H1 (cell line): ENCODE results near the gene NELFB. TPM values are rescaled to one million over a fixed set of nuclear protein-coding genes. Genes with fewer than 3 reads are reported as not detected.

Source experiments
- CTCF ChIA-PET: fragments of 300-600 bp; sonication (Branson Sonifier 250); formaldehyde crosslinking; loops from one replicate; lab custom pipeline; 2021; ENCODE audit not compliant: partially characterized antibody; lab: Charles Lee
- POLR2A ChIA-PET: fragments of 300-600 bp; sonication (Branson Sonifier 250); formaldehyde crosslinking; loops from one replicate; lab custom pipeline; 2021; ENCODE audit warnings: inconsistent platforms; ENCODE audit not compliant: partially characterized antibody; lab: Charles Lee
- DNase-seq, 2 experiments: peaks; one replicate each; pipeline versions ENCODE4 v3.0.0 to v3.0.0-alpha.2; 2010 to 2022; ENCODE audit warnings: low spot score in 2 of 2, low read depth in 1 of 2, mixed read lengths in 1 of 2
- FAIRE-seq: peaks from 2 replicates; lab custom pipeline; 2011; peaks lifted over from hg19 to GRCh38; lab: Jason Lieb, UNC
- H2AFZ ChIP-seq: 2 replicates; pipeline ENCODE4 v1.8.1; 2012; ENCODE audit warnings: low read length, inconsistent platforms
- H2AK5ac ChIP-seq: 2 replicates; pipeline ENCODE4 v1.6.1; 2013; ENCODE audit warnings: low read depth, low read length
- H2BK120ac ChIP-seq: replicated peaks from 2 replicates; pipeline ENCODE3; 2013; ENCODE audit warnings: low read depth, low read length, inconsistent platforms
- H2BK12ac ChIP-seq: 2 replicates; pipeline ENCODE4 v1.6.1; 2013; ENCODE audit warnings: low read depth, low read length
- H2BK15ac ChIP-seq: 2 replicates; pipeline ENCODE4 v1.6.1; 2013; ENCODE audit warnings: low read length
- H2BK20ac ChIP-seq: 2 replicates; pipeline ENCODE4 v1.6.1; 2013; ENCODE audit warnings: low read length
- H2BK5ac ChIP-seq: 2 replicates; pipeline ENCODE4 v1.6.1; 2013; ENCODE audit warnings: low read depth, low read length
- H3K14ac ChIP-seq: 2 replicates; pipeline ENCODE4 v1.6.1; 2013; ENCODE audit warnings: inconsistent platforms; ENCODE audit not compliant: insufficient read length
- H3K18ac ChIP-seq: 2 replicates; pipeline ENCODE4 v1.6.1; 2013; ENCODE audit warnings: low read length; ENCODE audit errors: extremely low read depth
- H3K23ac ChIP-seq: 2 replicates; pipeline ENCODE4 v1.6.1; 2013; ENCODE audit warnings: inconsistent platforms; ENCODE audit not compliant: insufficient read length
- H3K23me2 ChIP-seq: 2 replicates; pipeline ENCODE4 v1.6.1; 2013; ENCODE audit warnings: low read depth, low read length
- H3K27ac ChIP-seq: 2 replicates; pipeline ENCODE4 v1.6.1; 2011; ENCODE audit warnings: low read depth, low read length, inconsistent platforms
- H3K27me3 ChIP-seq, 4 experiments: replicated peaks in 1 of 4; 1 replicate in 1 of 4; 2 replicates in 3 of 4; pipeline versions ENCODE4 v1.6.1 to v1.8.1; 2011 to 2013; ENCODE audit warnings: low read length in 3 of 4, mild to moderate bottlenecking in 3 of 4, inconsistent platforms in 2 of 4, mixed read lengths in 2 of 4, moderate library complexity in 1 of 4; ENCODE audit not compliant: control insufficient read depth in 3 of 4, insufficient read depth in 3 of 4; ENCODE audit errors: extremely low read depth in 1 of 4
- H3K36me3 ChIP-seq, 4 experiments: 2 replicates each; pipeline versions ENCODE4 v1.6.1 to v1.8.1; 2011 to 2013; ENCODE audit warnings: mild to moderate bottlenecking in 4 of 4, low read length in 3 of 4, moderate library complexity in 2 of 4, control low read depth in 1 of 4, inconsistent platforms in 1 of 4; ENCODE audit not compliant: insufficient read depth in 4 of 4, control insufficient read depth in 2 of 4
- H3K4ac ChIP-seq: replicated peaks from 2 replicates; pipeline ENCODE3; 2013; ENCODE audit warnings: low read length, low read depth, mixed read lengths, inconsistent platforms; ENCODE audit not compliant: insufficient read length
- H3K4me1 ChIP-seq, 4 experiments: replicated peaks in 1 of 4; 1 replicate in 1 of 4; 2 replicates in 3 of 4; pipeline versions ENCODE4 v1.6.1 to v1.8.1; 2011 to 2013; ENCODE audit warnings: low read length in 3 of 4, inconsistent platforms in 2 of 4, mixed read lengths in 1 of 4; ENCODE audit not compliant: insufficient read depth in 4 of 4, control insufficient read depth in 3 of 4
- H3K4me2 ChIP-seq, 2 experiments: 2 replicates each; pipeline versions ENCODE4 v1.6.1 to v1.8.1; 2011 to 2013; ENCODE audit warnings: low read depth in 2 of 2, low read length in 2 of 2, control low read depth in 1 of 2, inconsistent platforms in 1 of 2, mild to moderate bottlenecking in 1 of 2; ENCODE audit not compliant: insufficient read depth in 1 of 2
- H3K4me3 ChIP-seq, 4 experiments: fragments of 200-600, 300-600 bp in 1 of 4; sonication (generic), shearing (Covaris generic), sonication (Bioruptor Twin) in 1 of 4; 2 replicates each; pipeline versions ENCODE4 v1.5.1 to v1.8.1; 2011 to 2016; ENCODE audit warnings: low read length in 4 of 4, low read depth in 3 of 4, control low read depth in 2 of 4, inconsistent platforms in 2 of 4, mild to moderate bottlenecking in 2 of 4, mixed read lengths in 1 of 4, moderate library complexity in 1 of 4; ENCODE audit not compliant: insufficient read depth in 2 of 4; ENCODE audit errors: extremely low read depth in 1 of 4
- H3K56ac ChIP-seq: replicated peaks from 2 replicates; pipeline ENCODE3; 2013; ENCODE audit warnings: low read depth, mild to moderate bottlenecking, mixed read lengths, low read length, inconsistent platforms; ENCODE audit not compliant: insufficient read length
- H3K79me1 ChIP-seq: 2 replicates; pipeline ENCODE4 v1.6.1; 2013; ENCODE audit warnings: low read depth, low read length, control low read depth
- H3K79me2 ChIP-seq, 2 experiments: 2 replicates each; pipeline versions ENCODE4 v1.6.1 to v1.8.1; 2012 to 2013; ENCODE audit warnings: low read length in 2 of 2, mild to moderate bottlenecking in 2 of 2, inconsistent platforms in 1 of 2; ENCODE audit not compliant: insufficient read depth in 2 of 2, control insufficient read depth in 1 of 2
- H3K9ac ChIP-seq, 4 experiments: replicated peaks in 1 of 4; 1 replicate in 1 of 4; 2 replicates in 3 of 4; pipeline versions ENCODE4 v1.6.1 to v1.8.1; 2011 to 2013; ENCODE audit warnings: low read depth in 3 of 4, low read length in 3 of 4, control low read depth in 2 of 4, mild to moderate bottlenecking in 2 of 4, moderate library complexity in 2 of 4, inconsistent platforms in 1 of 4; ENCODE audit errors: extremely low read depth in 1 of 4
- H3K9me3 ChIP-seq, 2 experiments: 2 replicates each; pipeline versions ENCODE4 v1.6.1 to v1.8.1; 2012 to 2013; ENCODE audit warnings: mild to moderate bottlenecking in 2 of 2, moderate library complexity in 2 of 2, control low read depth in 1 of 2, inconsistent platforms in 1 of 2, low read depth in 1 of 2, low read length in 1 of 2, mixed read lengths in 1 of 2; ENCODE audit not compliant: insufficient read depth in 2 of 2
- H4K20me1 ChIP-seq, 2 experiments: replicated peaks in 1 of 2; 2 replicates each; pipeline versions ENCODE3 to v1.8.1; 2011 to 2013; ENCODE audit warnings: inconsistent platforms in 2 of 2, low read length in 2 of 2, mild to moderate bottlenecking in 1 of 2; ENCODE audit not compliant: insufficient read depth in 2 of 2, control insufficient read depth in 1 of 2
- H4K5ac ChIP-seq: 2 replicates; pipeline ENCODE4 v1.6.1; 2013; ENCODE audit warnings: low read length, low read depth, mixed read lengths, inconsistent platforms; ENCODE audit not compliant: insufficient read length
- H4K8ac ChIP-seq: 2 replicates; pipeline ENCODE4 v1.8.0; 2013; ENCODE audit warnings: mild to moderate bottlenecking, moderate library complexity, low read length, inconsistent platforms; ENCODE audit not compliant: insufficient read depth; ENCODE audit errors: extremely low read depth
- H4K91ac ChIP-seq: replicated peaks from 2 replicates; pipeline ENCODE3; 2013; ENCODE audit warnings: low read length, mixed read lengths, inconsistent platforms; ENCODE audit not compliant: insufficient read length
- EZH2 ChIP-seq: fragments of 200-600 bp; sonication (generic); IDR thresholded peaks from 2 replicates; pipeline ENCODE4 v1.7.1; 2012; ENCODE audit warnings: low read depth, mild to moderate bottlenecking, moderate library complexity, low read length, inconsistent platforms; ENCODE audit not compliant: severe bottlenecking
- TAF1 ChIP-seq: IDR thresholded peaks from 2 replicates; pipeline ENCODE4 v1.6.1; 2011; ENCODE audit warnings: mild to moderate bottlenecking, low read depth, low read length
- WGBS, 2 experiments: shearing (Covaris generic) in 1 of 2; methylation state at CpG; one replicate each; pipeline versions ENCODE4 v1.1.6 to v1.1.7; 2013 to 2015; ENCODE audit warnings: low lambda C conversion rate in 2 of 2, mixed read lengths in 2 of 2, inconsistent platforms in 1 of 2, low coverage in 1 of 2, missing lambda C conversion rate in 1 of 2; ENCODE audit not compliant: insufficient replicate concordance in 2 of 2, insufficient coverage in 1 of 2, insufficient read length in 1 of 2; ENCODE audit errors: extremely low coverage in 1 of 2, missing lambda C conversion rate in 1 of 2; 5-methylcytosine and 5-hydroxymethylcytosine counted together
- polyA plus RNA-seq, 7 experiments: library from polyadenylated mRNA; depleted of rRNA in 3 of 7; stranded (reverse) in 5 of 7; unstranded in 2 of 7; fragments of >200 nt in 5 of 7; fragments of 200-250 nt in 2 of 7; gene quantifications; 1 replicate in 5 of 7; 2 replicates in 1 of 7; 4 replicates in 1 of 7; pipeline versions ENCODE4 v1.2.1 to v1.2.3, GENCODE V29; 2011 to 2013; ENCODE audit warnings: missing spikeins in 2 of 7, mixed read lengths in 2 of 7
- total RNA-seq: library from RNA; stranded (reverse); fragmentation: NEBNext Ultra II Directional; extraction: Animal tissue kit (Norgen Biotek cat#: 25700); gene quantifications from 2 replicates; pipeline ENCODE4 v1.2.1, GENCODE V29; 2021

The NELFB gene
- total and polyA plus RNA-seq, 2 of the 8 experiments (the other 6 are each of a cell fraction or from before 2014, with no cell fraction given), result 57.6 to 78.0 TPM

DNA sequence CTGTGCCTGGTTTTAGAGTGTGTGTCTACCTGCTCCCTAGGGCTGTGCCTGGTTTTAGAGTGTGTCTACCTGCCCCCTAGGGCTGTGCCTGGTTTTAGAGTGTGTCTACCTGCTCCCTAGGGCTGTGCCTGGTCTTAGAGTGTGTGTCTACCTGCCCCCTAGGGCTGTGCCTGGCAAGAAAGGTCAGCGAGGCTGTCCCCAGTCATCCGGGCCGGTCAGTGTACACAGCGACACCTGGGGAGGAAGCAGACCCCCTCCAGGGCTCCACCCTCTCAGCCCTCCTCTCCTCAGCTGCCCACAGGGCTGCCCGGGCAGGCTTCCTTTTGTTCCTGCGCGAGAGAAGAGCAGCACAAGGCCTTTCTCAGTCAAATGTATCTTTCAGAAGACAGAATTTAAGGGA is 42.8 kb downstream of the NELFB start:
- peak overlapping the region in 1 of 4 experiments; percentile 97; a peak in 2 of 8 replicates for H3K4me3 ChIP-seq

More for the DNA sequence above, 42.8 kb downstream of the NELFB start:
- H4K91ac ChIP-seq, result no peak overlapping the region
- H3K9ac ChIP-seq, result no peak overlapping the region
- FAIRE-seq, result no peak
- H3K4ac ChIP-seq, result no peak overlapping the region
- H3K14ac ChIP-seq, result no peak overlapping the region
- peaks cover 0 to 4% of the 10 kb centered on the region in 2 experiments; a peak in 2 of 4 replicates for H3K9me3 ChIP-seq
- H2BK120ac ChIP-seq, result no peak overlapping the region
- peak; percentile 30 for TF ChIP-seq EZH2
- no peak for TF ChIP-seq TAF1
- H2AFZ ChIP-seq, result no peak overlapping the region
- no peak overlapping the region for H2BK15ac ChIP-seq
- H2BK5ac ChIP-seq, result no peak overlapping the region
- H4K5ac ChIP-seq, result no peak overlapping the region
- peaks cover 0 to 28% (median 14%) of the 10 kb centered on the region in 4 experiments; a peak in 5 of 7 replicates for H3K27me3 ChIP-seq
- peak overlapping the region; percentile 87 to 98; a peak in 3 of 4 replicates for H3K4me2 ChIP-seq
- H3K4me1 ChIP-seq, result peaks cover 3 to 32% (median 28%) of the 10 kb centered on the region in 4 experiments
- H3K56ac ChIP-seq, result no peak overlapping the region
- no peak overlapping the region for H3K23ac ChIP-seq
- peaks cover 3% of the 10 kb centered on the region for H3K79me1 ChIP-seq
- peaks cover 15% of the 10 kb centered on the region for H3K23me2 ChIP-seq
- no peak overlapping the region for H3K18ac ChIP-seq
- no peak overlapping the region for H2AK5ac ChIP-seq
- peaks cover 0 to 3% of the 10 kb centered on the region in 2 experiments; a peak in 1 of 4 replicates for H3K79me2 ChIP-seq
- peak in 1 of 2 experiments; percentile 54 for DNase-seq
- 0 out of 2 replicates have a peak overlapping the region, but pooled peaks have one; percentile 3 for H2BK20ac ChIP-seq
- peaks cover 3 to 11% of the 10 kb centered on the region in 2 experiments for H4K20me1 ChIP-seq
- no peak overlapping the region for H4K8ac ChIP-seq
- H3K36me3 ChIP-seq, result no peaks in the 10 kb centered on the region
- no peak overlapping the region for H3K27ac ChIP-seq
- no peak overlapping the region for H2BK12ac ChIP-seq
- ChIA-PET CTCF (interaction anchor here (1.0 to 2.6 kb wide), 4 partner anchors 11 to 125 kb away, joined by 3 to 9 read pairs (median 4); partner anchors contain the start of genes EXD3 and NOXA1), POLR2A (interaction anchor here (1.0 to 10.0 kb wide), 6 partner anchors 15 to 157 kb away, joined by 3 to 129 read pairs (median 4); partner anchors contain the start of genes TOR4A and TUBB4B)
- 31% methylated on average over 7 of the region's 7 CpGs; no CpG with 5 or more reads in 1 of the 2 experiments for WGBS, 2 experiments
